A549 (cell line): ENCODE results near the gene ZMYND19.

Experiments used
- ESRRA ChIP-seq: fragments of 150-350 bp; IDR thresholded peaks from 2 replicates; pipeline ENCODE4 v1.6.1; 2014; ENCODE audit warnings: mild to moderate bottlenecking, low read length, borderline replicate concordance
- FOSL2 ChIP-seq, 2 experiments: fragments of 450-650 bp in 1 of 2; fragments of >200 bp in 1 of 2; sonication (Bioruptor Twin) in 1 of 2; formaldehyde crosslinking; IDR thresholded peaks; 2 replicates each; pipeline versions ENCODE4 v1.5.0 to v1.6.1; 2016 to 2020; ENCODE audit warnings: mild to moderate bottlenecking in 1 of 2, moderate library complexity in 1 of 2
- HDAC2 ChIP-seq: fragments of 200-600 bp; sonication (generic); IDR thresholded peaks from 2 replicates; pipeline ENCODE4 v1.6.1; 2016
- MAFK ChIP-seq: fragments of 450-650 bp; IDR thresholded peaks from 2 replicates; pipeline ENCODE4 v1.6.1; 2014; ENCODE audit not compliant: partially characterized antibody
- MAZ ChIP-seq: fragments of 150-350 bp; IDR thresholded peaks from 2 replicates; pipeline ENCODE4 v1.6.1; 2014; ENCODE audit warnings: antibody characterized with exemption, low read depth, low read length, borderline replicate concordance
- POLR2A ChIP-seq: IDR thresholded peaks from 2 replicates; pipeline ENCODE4 v1.6.1; 2012; ENCODE audit warnings: mild to moderate bottlenecking, low read length
- SMC3 ChIP-seq: fragments of >200 bp; sonication (Bioruptor Twin); formaldehyde crosslinking; IDR thresholded peaks from 3 replicates; pipeline ENCODE4 v1.6.1; 2018; ENCODE audit warnings: inconsistent platforms
- TF ChIP-seq, protein P1 (sequence below): IDR thresholded peaks from 2 replicates; pipeline ENCODE4 v1.6.1; 2012
- TF ChIP-seq, protein P2 (sequence below): fragments of 200-600 bp; sonication (generic); IDR thresholded peaks from 2 replicates; pipeline ENCODE4 v1.6.1; 2016; ENCODE audit warnings: antibody characterized with exemption, mild to moderate bottlenecking, moderate library complexity
- TF ChIP-seq, protein P3 (sequence below): fragments of >200 bp; sonication (Bioruptor Twin); formaldehyde crosslinking; IDR thresholded peaks from 3 replicates; pipeline ENCODE4 v1.5.1; 2016

DNA sequence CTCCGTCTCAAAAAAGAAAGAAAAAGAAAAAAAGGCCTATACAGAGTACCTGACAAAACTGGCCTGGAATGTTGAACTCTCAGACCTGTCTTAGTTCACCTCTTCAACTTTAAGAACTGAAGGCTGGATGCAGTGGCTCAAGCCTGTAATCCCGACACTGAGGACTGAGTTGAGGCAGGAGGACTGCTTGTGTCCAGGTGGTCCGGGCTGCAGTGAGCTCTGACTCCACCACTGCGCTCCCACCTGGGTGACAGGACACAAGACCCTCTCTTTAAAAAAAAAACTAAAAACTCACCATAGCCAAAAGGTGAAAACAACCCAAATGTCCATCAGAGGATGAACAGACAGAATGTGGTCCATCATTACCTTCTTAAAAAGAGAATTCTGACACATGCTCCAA lies 32.2 kb downstream of the ZMYND19 start:
- no peak for TF ChIP-seq MAFK
- TF ChIP-seq, protein P1, sequence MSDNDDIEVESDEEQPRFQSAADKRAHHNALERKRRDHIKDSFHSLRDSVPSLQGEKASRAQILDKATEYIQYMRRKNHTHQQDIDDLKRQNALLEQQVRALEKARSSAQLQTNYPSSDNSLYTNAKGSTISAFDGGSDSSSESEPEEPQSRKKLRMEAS: no peak
- no peak for TF ChIP-seq SMC3
- TF ChIP-seq, protein P2, sequence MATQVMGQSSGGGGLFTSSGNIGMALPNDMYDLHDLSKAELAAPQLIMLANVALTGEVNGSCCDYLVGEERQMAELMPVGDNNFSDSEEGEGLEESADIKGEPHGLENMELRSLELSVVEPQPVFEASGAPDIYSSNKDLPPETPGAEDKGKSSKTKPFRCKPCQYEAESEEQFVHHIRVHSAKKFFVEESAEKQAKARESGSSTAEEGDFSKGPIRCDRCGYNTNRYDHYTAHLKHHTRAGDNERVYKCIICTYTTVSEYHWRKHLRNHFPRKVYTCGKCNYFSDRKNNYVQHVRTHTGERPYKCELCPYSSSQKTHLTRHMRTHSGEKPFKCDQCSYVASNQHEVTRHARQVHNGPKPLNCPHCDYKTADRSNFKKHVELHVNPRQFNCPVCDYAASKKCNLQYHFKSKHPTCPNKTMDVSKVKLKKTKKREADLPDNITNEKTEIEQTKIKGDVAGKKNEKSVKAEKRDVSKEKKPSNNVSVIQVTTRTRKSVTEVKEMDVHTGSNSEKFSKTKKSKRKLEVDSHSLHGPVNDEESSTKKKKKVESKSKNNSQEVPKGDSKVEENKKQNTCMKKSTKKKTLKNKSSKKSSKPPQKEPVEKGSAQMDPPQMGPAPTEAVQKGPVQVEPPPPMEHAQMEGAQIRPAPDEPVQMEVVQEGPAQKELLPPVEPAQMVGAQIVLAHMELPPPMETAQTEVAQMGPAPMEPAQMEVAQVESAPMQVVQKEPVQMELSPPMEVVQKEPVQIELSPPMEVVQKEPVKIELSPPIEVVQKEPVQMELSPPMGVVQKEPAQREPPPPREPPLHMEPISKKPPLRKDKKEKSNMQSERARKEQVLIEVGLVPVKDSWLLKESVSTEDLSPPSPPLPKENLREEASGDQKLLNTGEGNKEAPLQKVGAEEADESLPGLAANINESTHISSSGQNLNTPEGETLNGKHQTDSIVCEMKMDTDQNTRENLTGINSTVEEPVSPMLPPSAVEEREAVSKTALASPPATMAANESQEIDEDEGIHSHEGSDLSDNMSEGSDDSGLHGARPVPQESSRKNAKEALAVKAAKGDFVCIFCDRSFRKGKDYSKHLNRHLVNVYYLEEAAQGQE: no peak
- TF ChIP-seq, protein P3, sequence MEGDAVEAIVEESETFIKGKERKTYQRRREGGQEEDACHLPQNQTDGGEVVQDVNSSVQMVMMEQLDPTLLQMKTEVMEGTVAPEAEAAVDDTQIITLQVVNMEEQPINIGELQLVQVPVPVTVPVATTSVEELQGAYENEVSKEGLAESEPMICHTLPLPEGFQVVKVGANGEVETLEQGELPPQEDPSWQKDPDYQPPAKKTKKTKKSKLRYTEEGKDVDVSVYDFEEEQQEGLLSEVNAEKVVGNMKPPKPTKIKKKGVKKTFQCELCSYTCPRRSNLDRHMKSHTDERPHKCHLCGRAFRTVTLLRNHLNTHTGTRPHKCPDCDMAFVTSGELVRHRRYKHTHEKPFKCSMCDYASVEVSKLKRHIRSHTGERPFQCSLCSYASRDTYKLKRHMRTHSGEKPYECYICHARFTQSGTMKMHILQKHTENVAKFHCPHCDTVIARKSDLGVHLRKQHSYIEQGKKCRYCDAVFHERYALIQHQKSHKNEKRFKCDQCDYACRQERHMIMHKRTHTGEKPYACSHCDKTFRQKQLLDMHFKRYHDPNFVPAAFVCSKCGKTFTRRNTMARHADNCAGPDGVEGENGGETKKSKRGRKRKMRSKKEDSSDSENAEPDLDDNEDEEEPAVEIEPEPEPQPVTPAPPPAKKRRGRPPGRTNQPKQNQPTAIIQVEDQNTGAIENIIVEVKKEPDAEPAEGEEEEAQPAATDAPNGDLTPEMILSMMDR: no peak
- no peak for TF ChIP-seq MAZ
- no peak for TF ChIP-seq HDAC2
- no peak for TF ChIP-seq POLR2A
- no peak for TF ChIP-seq FOSL2 (IDR thresholded peaks at IDR 0.05)
- TF ChIP-seq FOSL2 (CRISPR knock-in tag; IDR thresholded peaks at IDR 0.05): no peak
- no peak for TF ChIP-seq ESRRA
